H9 (cell line): Measurements from ENCODE around the gene MEIG1. TPM values are rescaled to one million over a fixed set of nuclear protein-coding genes. Genes with fewer than 3 reads are reported as not detected.

Experiments
- DNase-seq: peaks from one replicate; pipeline ENCODE4 v3.0.0-alpha.2; 2017
- H2AFZ ChIP-seq: one replicate; pipeline ENCODE4 v1.6.1; 2013; ENCODE audit warnings: mild to moderate bottlenecking, low read length, control low read depth, moderate library complexity
- H2AK5ac ChIP-seq: 2 replicates; pipeline ENCODE4 v1.6.1; 2013; ENCODE audit warnings: low read length, control low read depth, mixed read lengths; ENCODE audit not compliant: insufficient read length
- H2BK120ac ChIP-seq: one replicate; pipeline ENCODE4 v1.6.1; 2013; ENCODE audit warnings: low read depth, mild to moderate bottlenecking, low read length, control low read depth, inconsistent platforms; ENCODE audit not compliant: poor library complexity, severe bottlenecking
- H2BK12ac ChIP-seq: 2 replicates; pipeline ENCODE4 v1.6.1; 2013; ENCODE audit warnings: low read length, control low read depth, mixed read lengths, low read depth; ENCODE audit not compliant: insufficient read length
- H2BK15ac ChIP-seq: 2 replicates; pipeline ENCODE4 v1.6.1; 2013; ENCODE audit warnings: low read depth, low read length, control low read depth
- H2BK20ac ChIP-seq: one replicate; pipeline ENCODE4 v1.6.1; 2013; ENCODE audit warnings: low read depth, mild to moderate bottlenecking, low read length, control low read depth, inconsistent platforms; ENCODE audit not compliant: poor library complexity, severe bottlenecking
- H2BK5ac ChIP-seq: 2 replicates; pipeline ENCODE4 v1.6.1; 2013; ENCODE audit warnings: low read length, control low read depth, mixed read lengths; ENCODE audit not compliant: insufficient read length
- H3K14ac ChIP-seq: 2 replicates; pipeline ENCODE4 v1.6.1; 2013; ENCODE audit warnings: low read length, control low read depth; ENCODE audit not compliant: insufficient read depth
- H3K18ac ChIP-seq: 2 replicates; pipeline ENCODE4 v1.6.1; 2013; ENCODE audit warnings: low read depth, mild to moderate bottlenecking, mixed read lengths, low read length, control low read depth; ENCODE audit not compliant: insufficient read length
- H3K23ac ChIP-seq: 2 replicates; pipeline ENCODE4 v1.6.1; 2013; ENCODE audit warnings: low read length, control low read depth, mixed read lengths, low read depth; ENCODE audit not compliant: insufficient read length
- H3K23me2 ChIP-seq: 2 replicates; pipeline ENCODE4 v1.6.1; 2013; ENCODE audit warnings: low read depth, mild to moderate bottlenecking, mixed read lengths, low read length, control low read depth; ENCODE audit not compliant: insufficient read length, poor library complexity, severe bottlenecking
- H3K27ac ChIP-seq: 2 replicates; pipeline ENCODE4 v1.5.1; 2013; ENCODE audit warnings: low read length, control low read depth, mixed read lengths, low read depth; ENCODE audit not compliant: insufficient read length
- H3K27me3 ChIP-seq: 2 replicates; pipeline ENCODE4 v1.6.1; 2013; ENCODE audit warnings: low read length, control low read depth, inconsistent platforms; ENCODE audit not compliant: insufficient read depth
- H3K4ac ChIP-seq: 2 replicates; pipeline ENCODE4 v1.6.1; 2013; ENCODE audit warnings: low read depth, mild to moderate bottlenecking, control low read depth, inconsistent platforms, low read length, moderate library complexity
- H3K4me1 ChIP-seq: 2 replicates; pipeline ENCODE4 v1.6.1; 2013; ENCODE audit warnings: low read length, control low read depth, inconsistent platforms; ENCODE audit not compliant: insufficient read depth
- H3K4me2 ChIP-seq: 2 replicates; pipeline ENCODE4 v1.6.1; 2013; ENCODE audit warnings: low read length, control low read depth, mixed read lengths; ENCODE audit not compliant: insufficient read length, insufficient read depth
- H3K56ac ChIP-seq: 2 replicates; pipeline ENCODE4 v1.6.1; 2013; ENCODE audit warnings: low read depth, mild to moderate bottlenecking, mixed read lengths, low read length, control low read depth; ENCODE audit not compliant: insufficient read length
- H3K79me1 ChIP-seq: 2 replicates; pipeline ENCODE4 v1.6.1; 2013; ENCODE audit warnings: low read depth, mild to moderate bottlenecking, moderate library complexity, low read length, control low read depth, inconsistent platforms; ENCODE audit not compliant: insufficient read depth, poor library complexity, severe bottlenecking
- H3K79me2 ChIP-seq: 2 replicates; pipeline ENCODE4 v1.6.1; 2013; ENCODE audit warnings: low read length, control low read depth, inconsistent platforms; ENCODE audit not compliant: insufficient read depth
- H3K9ac ChIP-seq: 2 replicates; pipeline ENCODE4 v1.6.1; 2013; ENCODE audit warnings: low read length, control low read depth, mixed read lengths; ENCODE audit not compliant: insufficient read length; ENCODE audit errors: extremely low read depth
- H3K9me3 ChIP-seq: one replicate; pipeline ENCODE4 v1.6.1; 2013; ENCODE audit warnings: low read depth, low read length, inconsistent platforms; ENCODE audit not compliant: control insufficient read depth
- H3T11ph ChIP-seq: one replicate; pipeline ENCODE4 v1.6.1; 2013; ENCODE audit warnings: mild to moderate bottlenecking, low read length, control low read depth, inconsistent platforms
- H4K20me1 ChIP-seq: one replicate; pipeline ENCODE4 v1.6.1; 2013; ENCODE audit not compliant: control insufficient read depth, insufficient read length, insufficient read depth
- H4K5ac ChIP-seq: 2 replicates; pipeline ENCODE4 v1.6.1; 2013; ENCODE audit warnings: low read depth, mild to moderate bottlenecking, mixed read lengths, low read length, control low read depth; ENCODE audit not compliant: insufficient read length
- H4K8ac ChIP-seq: replicated peaks from 2 replicates; pipeline ENCODE4 v1.6.1; 2013; ENCODE audit warnings: low read length, control low read depth, mixed read lengths, low read depth; ENCODE audit not compliant: insufficient read length
- H4K91ac ChIP-seq: 2 replicates; pipeline ENCODE4 v1.6.1; 2013; ENCODE audit warnings: low read depth, mild to moderate bottlenecking, moderate library complexity, mixed read lengths, low read length, control low read depth; ENCODE audit not compliant: insufficient read length
- H3K27ac Mint-ChIP-seq, 3 experiments: 2 replicates in 2 of 3; 3 replicates in 1 of 3; pipeline ENCODE4 v1.8.0; 2020 to 2021; ENCODE audit warnings: mixed read lengths in 3 of 3, mild to moderate bottlenecking in 1 of 3, moderate library complexity in 1 of 3
- H3K27me3 Mint-ChIP-seq: 2 replicates; pipeline ENCODE4 v1.8.0; 2021; ENCODE audit warnings: low read depth, mild to moderate bottlenecking, moderate library complexity, mixed read lengths
- H3K36me3 Mint-ChIP-seq, 3 experiments: 2 replicates in 2 of 3; 3 replicates in 1 of 3; pipeline ENCODE4 v1.8.0; 2020 to 2021; ENCODE audit warnings: low read depth in 3 of 3, mixed read lengths in 3 of 3; ENCODE audit not compliant: insufficient read depth in 1 of 3
- H3K4me1 Mint-ChIP-seq, 2 experiments: 2 replicates each; pipeline ENCODE4 v1.8.0; 2020; ENCODE audit warnings: mixed read lengths in 2 of 2
- H3K4me3 Mint-ChIP-seq, 2 experiments: 2 replicates in 1 of 2; 3 replicates in 1 of 2; pipeline ENCODE4 v1.8.0; 2020 to 2021; ENCODE audit warnings: mild to moderate bottlenecking in 2 of 2, mixed read lengths in 2 of 2, moderate library complexity in 1 of 2
- H3K9me3 Mint-ChIP-seq, 2 experiments: 2 replicates in 1 of 2; 3 replicates in 1 of 2; pipeline ENCODE4 v1.8.0; 2020; ENCODE audit warnings: mild to moderate bottlenecking in 2 of 2, mixed read lengths in 2 of 2, moderate library complexity in 1 of 2
- CTCF ChIP-seq: fragments of 200-600 bp; sonication (generic); conservative IDR thresholded peaks from 3 replicates; pipeline ENCODE4 v1.8.0; 2021; ENCODE audit warnings: antibody characterized with exemption, mild to moderate bottlenecking
- WGBS: extraction: QIAGEN DNeasy Blood & Tissue Kit; methylation state at CpG from one replicate; pipeline ENCODE4 v1.1.7; 2013; ENCODE audit warnings: missing lambda C conversion rate, low lambda C conversion rate, mixed read lengths; ENCODE audit not compliant: insufficient read length; ENCODE audit errors: extremely low coverage; 5-methylcytosine and 5-hydroxymethylcytosine counted together
- total RNA-seq: library from RNA; stranded (reverse); gene quantifications from 2 replicates; pipeline ENCODE4 v1.2.1, GENCODE V29; 2021

MEIG1 gene
- total RNA-seq, 1 experiment from 2014 or later, result 0.72 TPM

GRCh38 chr10:14952851-14953423 is 6.3 kb upstream of the MEIG1 start:
- peaks cover 11% of the 10 kb centered on the region for H3K23me2 ChIP-seq
- no CpG with 5 or more reads among the region's 10 CpGs for WGBS
- TF ChIP-seq CTCF, result no peak
- H4K5ac ChIP-seq, result no peak overlapping the region
- no peak overlapping the region for H2BK5ac ChIP-seq
- peak overlapping the region; percentile 82 for H3K4me2 ChIP-seq
- H4K8ac ChIP-seq, result no peak overlapping the region
- no peak overlapping the region for H2BK120ac ChIP-seq
- H2BK15ac ChIP-seq, result no peak overlapping the region
- H3K9me3 ChIP-seq, result no peaks in the 10 kb centered on the region
- H2BK12ac ChIP-seq, result no peak overlapping the region
- no peak overlapping the region for H3K23ac ChIP-seq
- H3K79me1 ChIP-seq, result peaks cover 4% of the 10 kb centered on the region
- H3K27ac Mint-ChIP-seq, result peak overlapping the region in 2 of 3 experiments; percentile 84 to 85; a peak in 4 of 7 replicates
- no peak overlapping the region for H3K27ac ChIP-seq
- peak; percentile 45 for DNase-seq
- no peak overlapping the region for H4K91ac ChIP-seq
- H3K27me3 Mint-ChIP-seq, result peaks cover 3% of the 10 kb centered on the region; the same call in 1 of the 2 replicates
- no peak overlapping the region for H3K56ac ChIP-seq
- no peaks in the 10 kb centered on the region for H3K79me2 ChIP-seq
- H3K9me3 Mint-ChIP-seq, result no peaks in the 10 kb centered on the region; a peak in 2 of 5 replicates
- peaks cover 2 to 10% (median 3%) of the 10 kb centered on the region in 3 experiments; a peak in 6 of 7 replicates for H3K36me3 Mint-ChIP-seq
- no peak overlapping the region for H3K4ac ChIP-seq
- H3K4me1 ChIP-seq, result 0 out of 2 replicates have a peak, but pooled peaks cover 2% of the 10 kb centered on the region
- no peak overlapping the region for H3K14ac ChIP-seq
- peak overlapping the region; percentile 16 for H3K9ac ChIP-seq
- H3K27me3 ChIP-seq, result no peaks in the 10 kb centered on the region
- H3K4me1 Mint-ChIP-seq, result peaks cover 23 to 25% of the 10 kb centered on the region in 2 experiments
- no peak overlapping the region for H3K18ac ChIP-seq
- peak overlapping the region; percentile 90 to 92 for H3K4me3 Mint-ChIP-seq
- H2AK5ac ChIP-seq, result no peak overlapping the region
- H2AFZ ChIP-seq, result no peak overlapping the region
- H2BK20ac ChIP-seq, result no peak overlapping the region
- H4K20me1 ChIP-seq, result no peaks in the 10 kb centered on the region
- no peak overlapping the region for H3T11ph ChIP-seq
